Measurements from ENCODE around the gene HOXB7.

The HOXB7 gene

DNA sequence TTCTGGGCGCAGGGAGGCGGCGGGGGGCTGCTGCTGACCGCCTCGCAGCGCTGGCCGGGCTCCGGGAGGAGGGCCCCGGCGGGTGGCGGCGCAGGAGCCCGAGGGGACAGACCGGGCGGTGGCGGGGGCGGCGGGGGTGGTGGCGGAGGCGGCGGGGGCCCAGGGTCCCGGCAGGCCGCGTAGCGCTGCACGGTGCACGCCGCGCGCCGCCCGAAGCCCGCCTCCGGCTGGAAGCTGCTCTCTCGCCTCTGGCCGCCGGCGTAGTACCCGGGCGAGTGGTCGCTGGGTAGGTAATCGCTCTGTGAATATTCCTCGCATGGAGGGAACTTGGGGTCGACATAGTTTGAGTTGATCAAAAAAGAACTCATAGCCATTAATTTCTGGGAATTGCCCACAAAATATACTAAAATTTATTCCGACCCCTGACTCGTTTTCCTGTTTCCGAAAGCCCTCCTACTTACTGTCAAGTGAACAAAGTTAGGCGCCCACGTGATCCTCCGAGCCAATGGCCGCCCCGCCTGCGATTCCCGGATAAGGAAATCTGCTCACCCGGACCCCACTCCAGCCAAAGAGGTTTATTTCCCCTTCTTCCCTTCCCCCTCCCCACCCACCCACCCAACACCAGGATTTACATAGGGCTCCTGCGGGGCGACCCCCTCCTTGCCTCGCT is 32.7 kb downstream of the HOXB7 start, which contains the start of gene HOXB4:
Gene HOXB4, minus strand, starts transcription at position 405 of the 670 bp plus-strand sequence. Its CDS starts 31 bp downstream, at position 374.
- no peak for DNase-seq

DNA sequence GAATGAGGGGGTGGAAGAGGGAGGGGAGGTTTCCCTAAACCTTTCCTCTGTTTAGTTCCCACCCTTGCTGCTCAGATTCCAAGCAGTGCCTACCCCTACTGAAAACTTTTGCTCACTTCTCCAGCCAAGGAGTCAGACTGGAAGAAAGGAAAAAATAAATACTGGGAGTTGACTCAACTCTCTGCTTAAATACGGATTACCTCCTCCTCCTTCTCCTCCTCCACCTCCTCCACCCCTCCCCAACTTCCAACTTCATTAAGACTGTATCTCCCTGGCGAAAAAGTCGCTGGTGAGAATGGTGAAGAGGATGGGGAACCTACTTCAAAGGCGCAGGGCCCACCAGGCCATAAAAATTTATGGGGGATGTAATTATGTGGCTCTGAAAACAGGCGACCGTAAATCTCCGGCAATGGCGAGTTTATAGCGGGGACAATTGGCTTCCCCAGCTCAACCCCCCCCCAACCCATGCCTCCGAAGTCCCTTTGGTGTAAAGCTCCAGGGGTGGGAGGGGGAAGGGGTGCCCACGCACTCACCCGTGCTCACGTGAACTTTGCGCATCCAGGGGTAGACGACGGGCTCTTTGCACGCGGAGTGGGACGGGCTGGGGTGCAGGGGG is 33.4 kb downstream of the HOXB7 start:
- no peak for DNase-seq

DNA sequence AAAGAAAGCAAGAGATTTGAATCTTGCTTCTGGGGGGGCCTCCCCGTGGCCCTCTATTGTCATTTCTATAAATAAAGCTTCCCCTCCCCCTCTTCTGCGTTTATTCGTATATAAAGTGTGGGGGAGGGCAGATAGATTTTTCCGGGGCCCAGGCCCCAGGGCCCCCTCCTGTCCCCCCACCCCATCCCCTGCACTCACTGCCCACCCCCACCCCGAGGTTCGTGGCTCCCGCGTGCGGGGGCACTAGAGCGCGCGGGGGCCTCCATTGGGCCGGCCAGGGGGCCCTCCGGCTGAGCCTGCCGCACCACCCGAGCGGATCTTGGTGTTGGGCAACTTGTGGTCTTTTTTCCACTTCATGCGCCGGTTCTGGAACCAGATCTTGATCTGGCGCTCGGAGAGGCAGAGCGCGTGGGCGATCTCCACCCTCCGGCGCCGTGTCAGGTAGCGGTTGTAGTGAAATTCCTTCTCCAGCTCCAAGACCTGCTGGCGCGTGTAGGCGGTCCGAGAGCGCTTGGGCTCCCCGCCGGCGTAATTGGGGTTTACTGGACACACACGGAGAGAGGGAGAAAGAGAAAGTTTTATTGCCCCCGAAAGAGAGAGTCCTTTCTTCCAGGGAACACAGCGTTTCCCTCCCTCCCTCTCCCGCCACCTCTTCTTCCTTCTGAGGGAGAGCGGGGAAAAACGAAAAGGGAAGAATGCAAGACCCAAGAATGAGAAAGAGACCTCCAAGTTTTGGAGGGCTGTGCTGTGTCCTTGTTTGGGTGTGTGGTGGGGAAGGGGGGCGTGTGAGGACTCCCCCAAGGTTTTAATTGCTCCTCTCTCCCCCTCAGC is 34.1 kb downstream of the HOXB7 start:
- no peak for DNase-seq

DNA sequence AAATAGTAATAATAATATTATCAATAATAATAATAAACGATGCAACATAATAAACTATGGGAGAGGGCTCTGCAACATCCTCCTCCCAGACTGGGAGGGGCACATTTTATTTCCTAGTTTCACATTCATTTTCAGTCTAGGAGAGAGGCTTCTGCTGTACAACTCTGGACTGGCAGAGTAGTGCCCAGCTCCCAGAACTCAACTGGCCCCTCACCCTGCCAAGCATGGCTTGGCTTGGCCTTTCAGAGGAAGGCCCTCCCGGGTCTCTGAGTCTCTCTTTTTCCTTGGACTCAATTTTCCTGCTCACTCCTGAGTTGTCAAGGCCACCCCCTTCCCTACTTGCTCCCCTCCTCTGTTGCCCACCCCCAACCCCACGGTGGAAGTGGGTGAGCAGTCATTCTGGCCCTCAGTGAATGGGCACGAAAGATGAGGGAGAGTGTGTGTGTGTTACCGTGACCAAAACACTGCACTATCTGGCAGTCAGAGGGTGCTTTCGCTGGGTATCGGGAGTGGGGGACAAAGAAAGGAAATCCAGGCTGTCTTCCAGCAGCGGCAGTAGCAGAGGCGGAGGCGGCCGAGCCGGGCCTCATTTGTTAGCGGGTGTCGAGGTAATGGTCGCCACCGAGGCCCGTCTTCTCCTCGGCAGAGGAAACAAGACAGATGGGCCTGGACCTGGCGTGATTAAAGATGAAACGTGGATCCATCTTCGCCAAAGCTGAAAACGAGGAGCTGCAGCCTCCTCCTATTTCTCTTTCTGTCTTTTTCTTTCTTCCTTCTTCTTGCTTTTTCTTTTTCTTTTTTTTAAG is 34.9 kb downstream of the HOXB7 start:
- DNase-seq = no peak

DNA sequence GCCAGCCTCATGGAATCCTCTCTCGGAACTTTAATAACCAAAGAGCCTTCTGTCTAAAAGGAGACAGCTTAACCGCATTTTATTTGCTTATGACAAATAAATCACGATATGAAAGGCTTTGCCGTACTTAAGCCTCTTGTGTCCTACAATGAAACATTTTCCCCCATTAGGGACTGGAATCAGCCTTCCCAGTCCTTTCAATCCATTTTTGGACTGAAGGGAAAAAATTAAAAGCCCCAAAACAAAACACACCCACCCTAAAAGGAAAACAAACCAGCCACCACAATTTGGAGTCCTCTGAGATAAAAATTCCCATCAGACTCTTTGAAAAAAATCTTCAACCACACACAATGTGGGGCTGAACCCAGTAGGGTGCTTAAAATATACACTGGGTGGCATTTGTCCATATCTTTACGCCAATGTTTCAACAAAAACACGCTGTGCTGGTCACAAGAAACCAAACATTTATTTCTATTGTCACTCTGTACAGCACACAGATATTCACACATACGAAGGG is 35.7 kb downstream of the HOXB7 start:
- DNase-seq = no peak

DNA sequence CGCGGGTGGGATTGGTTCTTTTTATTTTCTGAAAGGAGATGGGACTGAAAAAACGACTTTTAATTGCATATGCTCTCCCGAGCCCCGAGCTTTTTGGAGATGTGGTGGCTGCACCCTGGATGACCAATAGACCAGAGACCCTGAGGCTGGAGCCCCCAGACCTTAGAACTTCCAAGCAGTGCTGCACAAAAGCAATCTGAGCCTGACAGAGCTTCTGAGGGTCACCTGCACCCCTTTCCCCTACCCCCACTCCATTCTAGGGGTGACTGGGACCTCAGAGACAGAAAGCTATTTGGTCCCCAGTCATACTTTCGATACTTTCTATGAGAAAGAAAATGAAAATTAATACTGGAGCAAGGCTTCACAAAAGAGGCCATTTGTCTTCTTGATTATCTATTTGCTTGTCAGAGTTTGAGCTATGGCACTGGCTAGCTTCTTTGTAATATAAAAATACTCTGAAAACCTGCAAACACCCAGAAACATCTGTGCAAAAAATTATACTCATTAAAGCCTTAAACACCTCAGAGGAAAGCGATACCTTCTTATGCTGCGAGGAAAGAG is 36.2 kb downstream of the HOXB7 start:
- no peak for DNase-seq

DNA sequence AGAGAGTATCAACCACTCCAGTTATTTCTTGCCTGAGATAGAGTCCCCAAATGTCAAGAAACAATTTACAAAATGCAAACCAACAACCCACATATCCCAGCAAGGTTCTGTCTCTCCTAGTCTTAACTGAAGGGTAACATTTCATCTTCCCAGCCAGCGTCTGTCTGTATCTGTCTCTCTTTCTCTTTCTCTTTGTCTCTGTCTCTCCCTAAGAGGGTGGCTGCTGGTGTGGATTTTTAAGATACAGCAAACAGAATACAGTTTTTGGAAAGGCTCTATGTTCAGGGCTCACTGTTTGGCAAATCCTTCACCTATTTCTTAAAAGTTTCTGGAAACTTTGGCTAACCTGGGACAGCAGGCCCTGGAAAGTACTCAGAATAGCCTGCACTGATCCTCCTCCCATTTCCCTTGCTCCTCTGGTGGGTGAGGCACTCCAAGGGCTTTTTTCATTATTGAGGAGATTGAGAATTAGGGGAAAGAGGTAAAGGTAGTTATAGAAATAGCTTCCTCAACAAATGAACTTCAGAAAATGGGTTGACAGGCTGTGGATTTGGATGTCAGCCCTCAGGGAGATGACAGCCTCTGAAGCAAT is 38.9 kb downstream of the HOXB7 start:
- DNase-seq = no peak

DNA sequence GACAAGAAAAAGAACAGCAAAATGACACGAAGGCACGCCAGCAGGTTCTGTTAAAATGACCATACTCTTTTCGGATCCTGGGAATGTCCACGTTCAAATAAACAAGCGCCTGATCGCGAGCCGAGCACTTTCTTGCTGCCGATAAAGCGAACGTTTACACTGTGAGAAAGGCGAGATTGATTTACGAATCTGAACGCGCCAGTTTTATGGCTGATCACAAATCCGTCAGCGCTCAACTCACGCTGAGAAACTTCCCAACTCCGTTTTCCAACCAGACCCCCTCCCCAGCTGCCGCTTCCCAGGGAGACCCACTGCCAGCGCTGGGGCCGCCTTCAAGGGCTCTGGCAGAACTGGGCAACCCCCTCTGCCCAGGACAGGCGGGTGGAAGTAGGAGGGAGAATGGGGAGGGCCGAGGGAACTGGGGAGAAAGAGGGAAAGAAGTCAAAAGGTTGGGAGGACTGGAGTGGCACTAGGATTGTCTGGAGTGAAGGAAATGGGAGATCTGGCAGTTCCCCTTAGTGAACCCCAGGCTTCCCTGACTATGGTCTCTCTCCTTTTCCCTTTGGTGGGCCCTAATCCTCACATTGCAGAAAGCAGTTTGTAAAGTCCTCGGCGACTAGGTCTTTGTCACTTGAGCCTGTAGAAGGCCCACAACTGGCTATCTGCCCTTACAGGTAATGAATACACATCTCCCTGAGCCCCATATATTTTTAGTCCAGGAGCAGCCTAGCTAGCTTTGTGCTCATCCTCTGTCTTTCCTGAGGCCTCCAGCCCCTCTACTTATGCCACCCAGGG is 39.6 kb downstream of the HOXB7 start:
- no peak for DNase-seq

DNA sequence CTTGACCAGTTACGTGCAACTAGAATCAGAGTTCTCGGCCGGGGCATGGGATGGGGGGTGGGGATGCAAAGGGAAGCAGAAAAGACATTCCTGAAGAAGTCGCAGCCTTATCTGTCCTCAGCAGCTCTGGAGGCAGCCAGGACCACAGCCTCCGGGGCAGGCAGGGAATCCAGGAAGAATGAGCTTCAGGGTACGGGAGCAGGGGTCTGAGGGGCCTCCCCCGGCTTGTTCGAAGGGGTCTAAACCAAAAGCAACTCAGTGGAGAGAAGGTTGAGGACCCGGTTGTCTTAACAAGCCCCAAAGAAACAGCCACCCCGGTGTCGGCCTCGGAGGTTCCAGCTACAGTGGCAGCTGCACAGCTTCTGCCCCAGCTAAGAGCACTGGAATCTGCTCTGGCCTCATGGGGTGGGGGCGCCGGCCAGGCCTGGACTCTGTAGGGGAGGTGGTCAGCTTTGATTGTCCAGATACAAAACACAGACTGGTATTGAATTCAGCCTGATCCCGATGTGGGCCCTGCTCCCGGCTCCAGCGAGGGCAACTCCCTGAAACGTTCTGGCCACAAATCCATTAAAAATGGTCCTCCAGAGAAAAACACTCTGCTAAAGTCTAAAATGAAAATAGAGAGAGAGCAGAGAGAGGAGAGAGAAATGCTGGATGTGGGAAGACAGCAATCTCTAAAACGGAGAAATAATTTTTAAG is 40.3 kb downstream of the HOXB7 start:
- DNase-seq = no peak

DNA sequence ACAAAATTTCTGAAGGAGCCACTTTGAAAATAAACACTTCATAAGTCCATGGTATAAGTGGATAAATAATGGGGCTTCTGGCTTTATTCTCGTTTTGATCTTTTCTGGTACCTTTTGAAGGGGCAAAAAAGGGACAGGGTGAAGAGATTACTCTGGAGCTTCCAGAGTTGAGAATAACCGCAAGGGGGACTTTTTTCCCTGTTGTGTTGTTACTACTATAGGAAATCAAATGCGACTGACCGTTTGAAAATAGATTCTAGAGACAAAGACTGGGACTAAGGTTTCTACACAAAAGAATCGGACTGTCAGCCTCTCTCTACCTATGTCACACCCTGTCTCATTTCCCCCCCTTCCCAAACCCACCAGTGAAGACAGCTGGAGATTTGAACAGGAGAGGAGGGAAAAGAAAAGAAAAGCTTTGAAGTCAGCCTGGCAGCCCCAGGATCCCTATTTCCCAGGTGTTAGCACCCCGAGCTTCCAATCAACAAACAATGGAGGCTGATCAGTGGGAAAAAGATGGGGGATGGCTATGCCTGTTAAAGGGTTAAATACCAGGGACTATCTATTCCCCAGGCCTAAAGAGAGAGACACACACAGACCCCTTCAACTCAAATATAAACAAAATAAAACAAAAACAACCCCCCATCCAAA is 41.0 kb downstream of the HOXB7 start:
- no peak for DNase-seq

DNA sequence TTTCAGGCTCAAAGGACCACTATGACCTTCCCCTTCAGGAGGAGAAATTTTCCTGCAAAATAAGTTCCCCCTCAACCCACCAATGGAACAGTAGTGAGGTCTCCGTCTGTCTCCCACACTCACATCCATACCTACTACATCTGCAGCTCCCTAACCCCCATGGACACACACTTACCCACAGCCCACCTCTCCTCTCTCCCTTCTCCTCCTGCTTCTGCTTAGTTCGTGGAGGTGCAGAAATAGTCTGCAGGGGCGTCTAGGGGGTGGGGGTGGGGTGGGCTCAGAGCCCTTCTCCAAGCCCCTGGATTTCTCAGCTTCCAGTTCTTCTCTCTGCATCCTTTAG is 41.6 kb downstream of the HOXB7 start:
- DNase-seq = no peak

DNA sequence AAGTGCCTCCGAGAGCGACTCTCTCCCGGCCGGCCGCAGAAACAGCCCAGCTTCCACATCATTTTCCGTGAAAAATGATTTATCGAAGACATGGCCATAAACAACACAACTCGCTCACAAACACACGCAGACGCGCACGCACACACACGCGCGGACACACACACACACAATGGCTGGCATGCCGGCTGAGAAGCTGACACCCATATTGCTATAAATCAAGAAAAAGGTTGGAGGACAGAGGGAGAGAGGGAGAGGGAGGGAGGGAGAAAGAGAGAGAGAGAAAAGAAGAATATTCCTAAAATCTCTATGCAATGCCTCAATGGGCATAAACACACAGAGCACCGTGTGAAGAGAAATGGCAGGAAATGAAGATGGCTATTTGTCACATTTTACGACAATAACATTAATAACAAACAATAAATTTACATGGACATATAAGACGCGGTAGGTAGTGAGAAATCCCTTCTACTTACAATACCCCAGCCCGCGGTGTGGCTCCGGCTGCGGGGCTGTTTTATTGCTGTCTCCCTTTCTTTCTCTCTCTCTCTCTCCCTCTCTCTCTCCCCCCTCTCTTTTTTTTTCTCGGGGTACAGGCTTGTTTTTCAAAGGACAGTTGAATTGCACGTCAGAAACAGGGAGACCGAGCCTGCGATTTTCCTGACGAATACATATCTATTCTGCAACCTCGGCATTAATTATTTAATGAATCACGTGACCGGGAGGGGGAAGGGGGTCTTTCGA is 42.1 kb downstream of the HOXB7 start:
- DNase-seq = no peak

DNA sequence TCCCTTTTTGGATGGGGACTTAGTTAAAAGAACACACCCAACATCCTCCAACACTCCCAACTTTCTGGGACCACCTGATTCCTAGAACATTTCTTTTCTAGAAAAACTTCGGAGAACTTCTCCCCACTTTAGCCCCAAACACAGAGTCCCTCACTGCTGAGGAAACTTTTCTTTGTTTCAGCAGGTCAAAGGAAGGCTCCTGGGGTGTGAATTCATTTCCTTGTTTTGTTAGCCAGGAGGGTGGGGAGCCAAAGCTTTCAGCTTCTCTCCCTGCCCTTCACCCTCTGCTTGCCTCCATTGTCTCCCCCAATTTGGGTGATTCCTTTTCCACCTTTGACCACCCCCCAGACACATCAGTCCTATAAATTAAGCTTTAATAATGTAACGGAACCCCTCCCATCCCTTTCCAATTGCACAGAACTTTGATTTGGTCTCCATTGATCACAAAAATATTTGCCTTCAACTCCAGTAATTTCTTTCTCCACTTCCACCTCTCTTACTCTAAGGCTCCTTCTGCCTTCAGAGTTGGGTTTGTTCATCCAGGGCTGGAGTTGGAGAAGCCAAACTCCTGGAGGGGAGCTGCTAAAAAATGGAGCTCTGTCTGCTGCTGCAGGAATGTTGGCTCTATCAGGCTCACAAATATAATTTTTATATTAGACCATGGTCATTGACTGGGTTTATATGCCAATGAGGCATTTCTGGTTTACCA is 43.0 kb downstream of the HOXB7 start:
- no peak for DNase-seq

DNA sequence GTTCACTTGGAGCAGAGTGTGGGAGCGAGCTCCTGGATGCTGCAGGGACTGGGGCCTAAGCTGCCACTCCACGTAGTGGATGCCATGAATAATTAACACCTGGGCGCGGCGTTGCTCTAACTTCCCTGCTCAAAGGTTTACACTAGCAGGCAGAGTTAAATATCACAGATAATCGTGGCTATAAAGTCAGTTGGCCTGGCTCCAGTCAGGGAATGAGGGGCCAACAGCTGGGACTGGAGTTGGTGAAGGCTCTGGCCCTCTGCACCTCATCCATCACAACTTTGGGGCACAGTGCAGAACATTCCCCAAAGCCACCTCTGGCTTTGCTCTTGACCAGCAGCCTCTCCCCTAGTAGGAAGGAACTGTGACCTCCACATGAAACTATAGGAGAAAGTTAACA is 43.6 kb downstream of the HOXB7 start:
- DNase-seq = no peak

DNA sequence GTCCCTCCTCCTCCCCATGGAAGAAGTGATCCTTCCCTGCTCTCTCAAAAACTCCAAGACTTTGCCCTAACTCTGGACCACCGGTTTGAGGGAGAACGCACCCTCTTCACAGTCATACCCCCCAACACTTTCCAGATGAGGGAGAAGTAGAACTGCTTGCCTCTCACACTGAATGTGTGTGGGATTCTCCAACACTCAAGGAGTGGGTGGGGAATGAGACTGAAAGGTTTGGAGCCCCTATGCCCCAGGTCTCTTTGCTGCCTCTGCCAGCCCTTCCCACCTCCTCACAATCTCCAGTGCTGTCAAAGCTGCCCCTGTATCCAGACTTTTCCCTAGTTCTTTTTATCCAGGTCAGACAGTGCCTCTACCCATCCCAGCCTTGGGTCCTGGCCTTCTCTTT is 44.1 kb downstream of the HOXB7 start:
- no peak for DNase-seq

DNA sequence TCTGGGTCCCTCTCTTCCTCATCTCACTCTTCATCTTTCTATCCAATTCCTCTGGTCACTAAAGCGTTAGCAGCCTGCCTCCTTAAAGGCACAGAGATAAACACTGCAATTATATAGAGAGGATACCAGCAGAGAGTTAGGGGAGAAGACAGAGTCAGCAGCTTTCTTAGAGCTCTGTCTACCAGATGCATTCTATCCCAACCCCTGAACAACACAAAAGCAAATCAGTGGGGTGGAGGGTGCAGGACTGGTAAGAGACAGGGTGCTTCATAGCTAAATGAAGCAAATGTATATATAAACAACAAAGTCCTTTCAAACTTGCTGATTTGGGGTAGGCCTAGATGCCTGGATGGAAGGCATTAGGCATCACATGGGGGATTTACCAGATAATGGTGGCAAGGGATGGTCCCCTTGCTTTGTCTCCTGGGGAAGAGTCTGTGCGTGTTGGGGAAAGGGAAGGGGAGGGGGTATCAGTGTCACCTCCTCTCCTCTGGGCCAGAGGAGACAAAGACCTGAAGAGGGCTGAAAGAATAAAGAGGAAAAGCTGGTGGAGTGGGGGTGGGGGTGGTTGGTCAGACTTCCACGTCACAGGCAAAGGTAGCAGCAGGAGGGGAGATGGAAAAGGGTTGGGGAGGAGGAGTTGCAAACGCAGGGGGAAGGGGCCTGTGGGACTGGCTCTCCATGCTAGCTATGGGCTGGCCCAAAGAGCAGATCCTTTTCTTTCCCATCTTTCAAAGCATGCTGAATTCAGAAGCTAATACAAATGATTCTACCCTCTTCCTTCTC is 44.7 kb downstream of the HOXB7 start:
- no peak for DNase-seq

DNA sequence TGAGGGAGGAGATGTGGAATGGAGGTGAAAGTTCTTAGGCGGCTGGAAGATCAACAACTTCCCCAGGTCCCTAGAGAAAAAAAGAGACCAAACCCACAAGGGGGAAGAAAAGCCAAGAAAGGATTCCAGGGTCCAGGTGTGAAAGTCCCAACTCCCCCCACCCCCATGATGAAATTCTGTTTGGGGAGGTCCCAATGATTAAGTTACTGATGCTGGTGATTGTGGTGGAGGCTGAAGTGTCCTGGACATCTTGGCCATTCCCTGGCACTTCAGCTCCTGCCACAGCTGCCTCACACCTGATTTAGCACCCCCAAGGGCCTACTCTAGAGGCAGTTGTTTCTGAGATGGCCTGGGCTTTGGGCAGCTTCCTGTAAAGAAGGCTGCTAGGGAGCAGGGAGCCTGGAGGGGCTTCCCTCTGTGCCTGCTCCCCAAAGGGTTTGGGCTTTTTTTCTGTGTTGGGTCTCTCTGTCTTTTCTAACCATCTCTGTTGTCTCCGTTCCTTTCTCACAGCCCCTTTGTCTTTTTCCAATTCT is 45.7 kb downstream of the HOXB7 start:
- DNase-seq = no peak
